GM12872 (cell line): ENCODE results near the gene STBD1.

ENCODE experiments used
- TF ChIP-seq, protein P1 (sequence below): IDR thresholded peaks from 3 replicates; pipeline ENCODE4 v1.5.1; 2011; ENCODE audit warnings: low read depth, mild to moderate bottlenecking, low read length, moderate library complexity; ENCODE audit not compliant: insufficient read depth

Gene STBD1

DNA sequence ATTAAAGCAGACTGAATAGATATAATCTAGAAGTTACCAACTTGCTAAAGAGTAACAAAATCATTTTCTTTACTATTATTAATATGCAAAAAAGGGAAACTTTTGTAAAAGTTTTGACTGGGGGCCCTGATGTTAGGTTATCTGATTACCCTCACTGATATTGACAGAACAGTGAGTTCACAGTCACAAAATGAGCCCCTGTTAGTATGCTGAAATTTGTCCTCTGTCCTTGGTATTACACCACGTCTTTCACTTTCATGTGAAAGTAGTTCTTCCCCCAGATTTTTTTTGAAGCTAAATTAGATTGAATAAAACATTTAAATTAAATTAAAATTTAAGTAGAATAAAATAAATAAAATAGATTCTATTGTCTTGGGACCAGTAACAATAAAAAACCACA lies 5.9 kb downstream of the STBD1 start:
- TF ChIP-seq, protein P1, sequence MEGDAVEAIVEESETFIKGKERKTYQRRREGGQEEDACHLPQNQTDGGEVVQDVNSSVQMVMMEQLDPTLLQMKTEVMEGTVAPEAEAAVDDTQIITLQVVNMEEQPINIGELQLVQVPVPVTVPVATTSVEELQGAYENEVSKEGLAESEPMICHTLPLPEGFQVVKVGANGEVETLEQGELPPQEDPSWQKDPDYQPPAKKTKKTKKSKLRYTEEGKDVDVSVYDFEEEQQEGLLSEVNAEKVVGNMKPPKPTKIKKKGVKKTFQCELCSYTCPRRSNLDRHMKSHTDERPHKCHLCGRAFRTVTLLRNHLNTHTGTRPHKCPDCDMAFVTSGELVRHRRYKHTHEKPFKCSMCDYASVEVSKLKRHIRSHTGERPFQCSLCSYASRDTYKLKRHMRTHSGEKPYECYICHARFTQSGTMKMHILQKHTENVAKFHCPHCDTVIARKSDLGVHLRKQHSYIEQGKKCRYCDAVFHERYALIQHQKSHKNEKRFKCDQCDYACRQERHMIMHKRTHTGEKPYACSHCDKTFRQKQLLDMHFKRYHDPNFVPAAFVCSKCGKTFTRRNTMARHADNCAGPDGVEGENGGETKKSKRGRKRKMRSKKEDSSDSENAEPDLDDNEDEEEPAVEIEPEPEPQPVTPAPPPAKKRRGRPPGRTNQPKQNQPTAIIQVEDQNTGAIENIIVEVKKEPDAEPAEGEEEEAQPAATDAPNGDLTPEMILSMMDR, result no peak

DNA sequence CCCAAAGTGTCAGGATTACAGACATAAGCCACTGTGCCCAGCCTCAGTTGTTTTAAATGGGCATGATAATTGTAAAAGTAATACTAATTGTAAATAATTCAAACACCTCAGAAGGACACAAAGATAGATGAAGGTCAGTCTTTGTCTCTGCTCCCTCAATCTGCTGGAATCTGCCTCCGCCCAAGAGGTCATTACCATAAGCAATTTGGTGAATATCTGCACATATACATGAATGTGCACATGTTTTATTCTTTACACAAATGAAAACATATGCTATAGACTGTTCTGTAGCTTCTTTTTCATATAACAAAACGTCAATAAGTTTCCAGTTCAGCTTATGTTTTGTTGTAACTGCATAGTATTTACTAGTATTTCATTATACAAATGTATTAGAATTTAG lies 7.0 kb downstream of the STBD1 start:
- TF ChIP-seq, protein P1, result no peak

DNA sequence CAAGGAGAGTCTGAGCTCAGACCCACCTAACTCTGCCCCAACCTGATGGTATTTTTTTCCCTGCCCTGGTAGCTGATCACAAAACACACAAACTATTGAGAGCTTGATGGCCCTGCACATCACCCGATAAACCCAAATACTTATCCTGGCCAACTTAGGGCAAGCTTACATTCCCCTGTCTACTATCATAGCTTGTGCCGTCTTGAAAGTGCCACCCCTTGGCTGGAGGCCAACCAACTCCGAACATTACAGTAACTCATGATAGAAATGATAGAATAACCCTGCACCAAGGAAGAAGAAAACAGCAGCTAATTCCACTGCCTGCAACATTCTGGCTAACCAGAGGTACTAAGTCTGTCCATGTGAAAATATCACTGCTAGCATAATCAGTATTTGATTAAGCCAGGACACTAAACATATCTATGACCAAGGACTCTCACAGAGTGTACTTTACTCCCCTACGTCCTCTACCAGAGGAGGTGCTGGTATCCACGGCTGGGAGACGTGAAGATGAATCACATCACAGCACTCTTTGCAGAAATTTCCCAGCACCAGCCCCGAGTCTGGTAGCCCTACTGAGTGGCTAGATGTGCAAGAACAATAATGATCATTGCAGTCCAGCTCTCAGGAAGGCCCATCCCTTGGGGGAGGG lies 8.9 kb downstream of the STBD1 start:
- TF ChIP-seq, protein P1, result no peak

DNA sequence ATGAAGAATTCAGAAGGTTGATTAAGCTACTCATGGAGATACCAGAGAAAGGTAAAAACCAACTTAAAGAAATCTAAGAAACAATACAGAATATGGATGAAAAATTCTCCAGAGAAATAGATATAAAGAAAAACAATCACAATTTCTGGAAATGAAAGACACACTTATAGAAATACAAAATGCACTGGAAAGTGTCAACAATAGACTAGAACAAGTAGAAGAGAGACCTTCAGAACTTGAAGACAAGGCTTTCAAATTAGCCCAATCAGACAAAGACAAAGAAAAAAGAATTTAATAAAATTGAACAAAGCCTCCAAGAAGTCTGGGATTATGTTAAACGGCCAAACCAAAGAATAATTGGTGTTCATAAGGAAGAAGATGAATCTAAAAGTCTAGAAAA lies 9.6 kb downstream of the STBD1 start:
- TF ChIP-seq, protein P1, result no peak

DNA sequence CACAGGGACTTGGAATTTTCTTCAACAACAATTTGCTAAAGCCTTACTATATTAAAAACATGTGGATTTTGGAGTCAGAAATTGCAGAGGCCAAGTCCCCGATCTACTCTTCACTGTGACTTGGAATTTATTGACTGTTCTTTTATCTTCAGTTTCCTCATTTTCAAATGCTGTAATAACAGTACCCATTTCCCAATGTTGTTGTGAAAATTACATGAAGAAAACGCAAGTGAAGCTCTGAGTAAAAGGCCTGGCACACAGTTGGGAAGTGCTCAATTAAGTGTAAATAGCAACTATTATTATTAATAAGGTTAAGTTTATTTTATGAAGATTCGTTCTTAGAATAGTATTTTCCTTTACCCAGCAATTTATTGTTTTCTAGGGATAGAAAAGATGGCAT lies 15.7 kb downstream of the STBD1 start:
- TF ChIP-seq, protein P1, result no peak

DNA sequence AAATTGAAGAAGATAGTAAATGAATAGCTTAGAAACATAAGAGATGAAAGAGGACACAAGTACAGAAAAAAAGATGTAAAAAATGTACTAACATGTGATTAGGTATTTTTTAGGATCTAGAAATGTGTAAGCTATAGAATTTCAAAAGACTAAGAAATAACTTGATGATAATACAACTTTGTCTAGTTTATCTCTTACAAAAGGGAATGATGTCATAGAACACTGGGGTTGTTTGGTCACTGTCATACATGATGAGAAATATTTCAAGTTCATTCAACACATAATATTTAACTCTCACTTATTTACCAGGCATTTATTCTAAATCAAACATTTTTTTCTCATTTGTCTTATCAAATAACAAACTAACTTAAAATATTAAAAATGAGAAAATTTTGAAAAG lies 18.5 kb downstream of the STBD1 start:
- TF ChIP-seq, protein P1, result no peak

DNA sequence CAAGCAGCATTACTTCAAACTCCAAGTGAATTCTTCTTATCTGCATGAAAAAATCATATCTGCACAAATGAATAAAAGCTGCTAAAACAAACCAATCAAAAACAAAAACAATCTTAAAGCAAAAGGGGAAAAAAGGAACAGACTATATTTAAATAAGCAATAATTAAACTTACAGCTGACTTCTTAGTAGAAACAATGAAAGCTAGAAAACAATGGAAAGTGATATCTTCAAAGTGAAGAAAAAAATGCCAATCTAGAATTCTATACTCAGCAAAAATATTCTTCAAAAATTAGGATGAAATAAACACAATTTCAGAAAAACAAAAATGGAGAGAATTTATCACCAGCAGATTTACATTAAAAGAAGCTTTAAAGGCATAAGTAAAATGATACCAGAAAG lies 20.0 kb downstream of the STBD1 start:
- TF ChIP-seq, protein P1, result no peak
